Mesendoderm (in vitro differentiated cells): ENCODE measurements around the gene CNPY2. TPM values are rescaled to one million over a fixed set of nuclear protein-coding genes. Genes with fewer than 3 reads are reported as not detected.

Source experiments
- small RNA-seq: library from polyadenylated mRNA; stranded (forward); fragments of <200 nt; extraction: miRNeasy Mini kit (QIAGEN cat#:217004); gene quantifications from one replicate; pipeline ENCODE3, GENCODE V24; 2013; ENCODE audit not compliant: insufficient read depth

Gene CNPY2

Small RNAs within 50 kb of the gene (small RNA-seq; reads per million reads assigned to genes)
- not detected for gene RNU7-40P
